ENCODE results near the gene PFDN1. TPM values are rescaled to one million over a fixed set of nuclear protein-coding genes. Genes with fewer than 3 reads are reported as not detected.
"Not testable (repeated sequence)": the region's sequence is repeated elsewhere in the genome, so short reads cannot be mapped to it uniquely, and the experiment has no call there.

The PFDN1 gene
- total RNA-seq, 1 experiment from 2014 or later: 49.8 TPM

GRCh38 chr5:140344683-140345423 is 42.0 kb upstream of the PFDN1 start:
- no peaks in the 10 kb centered on the region for H4K20me1 ChIP-seq (ENCODE audit: insufficient read depth, low read depth, low read length)
- no peak overlapping the region for H3K9ac ChIP-seq (ENCODE audit: low read length)
- H3K27ac ChIP-seq (ENCODE audit: low read length): no peak overlapping the region
- no peaks in the 10 kb centered on the region for H3K27me3 ChIP-seq (ENCODE audit: low read length)
- H3K4me1 ChIP-seq (ENCODE audit: low read length): peaks cover 27% of the 10 kb centered on the region
- no peaks in the 10 kb centered on the region for H3K9me2 ChIP-seq (replicated peaks; ENCODE audit: insufficient read depth, low read length)
- H3K79me2 ChIP-seq (ENCODE audit: low read length): no peaks in the 10 kb centered on the region
- no peaks in the 10 kb centered on the region for H3K36me3 ChIP-seq (ENCODE audit: insufficient read depth, low read length)
- no peak for DNase-seq
- H2AFZ ChIP-seq (ENCODE audit: low read length): no peak overlapping the region
- no peaks in the 10 kb centered on the region for H3K9me3 ChIP-seq (ENCODE audit: low read length)
- H3K4me3 ChIP-seq (ENCODE audit: low read length): no peak overlapping the region
- H3K4me2 ChIP-seq (ENCODE audit: low read depth, low read length, poor library complexity, severe bottlenecking): no peak overlapping the region

- H3K9me2 ChIP-seq (replicated peaks; ENCODE audit: insufficient read depth, low read length); H2AFZ ChIP-seq (ENCODE audit: low read length); H3K4me2 ChIP-seq (ENCODE audit: low read depth, low read length, poor library complexity, severe bottlenecking); H3K4me3 ChIP-seq (ENCODE audit: low read length); H3K9ac ChIP-seq (ENCODE audit: low read length); H3K79me2 ChIP-seq (ENCODE audit: low read length); H3K27ac ChIP-seq (ENCODE audit: low read length); H4K20me1 ChIP-seq (ENCODE audit: insufficient read depth, low read depth, low read length); H3K36me3 ChIP-seq (ENCODE audit: insufficient read depth, low read length); H3K9me3 ChIP-seq (ENCODE audit: low read length); DNase-seq; H3K27me3 ChIP-seq (ENCODE audit: low read length): not testable (repeated sequence)
- peaks cover 27% of the 10 kb centered on the region for H3K4me1 ChIP-seq (ENCODE audit: low read length)
Observed at GRCh38 chr5:140343849-140344248, 40.9 kb upstream of the PFDN1 start.

- Histone ChIP-seq H3K9ac (ENCODE audit: low read length) (no peak overlapping the region), H3K9me2 (replicated peaks; ENCODE audit: insufficient read depth, low read length) (no peaks in the 10 kb centered on the region), H3K9me3 (ENCODE audit: low read length) (no peaks in the 10 kb centered on the region), H3K36me3 (ENCODE audit: insufficient read depth, low read length) (no peaks in the 10 kb centered on the region), H3K4me1 (ENCODE audit: low read length) (peaks cover 27% of the 10 kb centered on the region), H3K27me3 (ENCODE audit: low read length) (no peaks in the 10 kb centered on the region), H3K4me3 (ENCODE audit: low read length) (no peak overlapping the region), H4K20me1 (ENCODE audit: insufficient read depth, low read depth, low read length) (no peaks in the 10 kb centered on the region), H3K79me2 (ENCODE audit: low read length) (no peaks in the 10 kb centered on the region), H2AFZ (ENCODE audit: low read length) (peak overlapping the region; percentile 85; the same call in 1 of the 2 replicates), H3K4me2 (ENCODE audit: low read depth, low read length, poor library complexity, severe bottlenecking) (no peak overlapping the region), H3K27ac (ENCODE audit: low read length) (no peak overlapping the region)
- no peak for DNase-seq
Observed at GRCh38 chr5:140342896-140343295, 40.0 kb upstream of the PFDN1 start.

- Histone ChIP-seq H3K9me2 (replicated peaks; ENCODE audit: insufficient read depth, low read length) (no peaks in the 10 kb centered on the region), H4K20me1 (ENCODE audit: insufficient read depth, low read depth, low read length) (no peaks in the 10 kb centered on the region), H3K27me3 (ENCODE audit: low read length) (no peaks in the 10 kb centered on the region), H3K4me3 (ENCODE audit: low read length) (no peak overlapping the region), H3K79me2 (ENCODE audit: low read length) (no peaks in the 10 kb centered on the region), H3K27ac (ENCODE audit: low read length) (no peak overlapping the region), H3K9me3 (ENCODE audit: low read length) (no peaks in the 10 kb centered on the region), H3K4me1 (ENCODE audit: low read length) (peaks cover 24% of the 10 kb centered on the region), H3K4me2 (ENCODE audit: low read depth, low read length, poor library complexity, severe bottlenecking) (peak overlapping the region; percentile 34), H2AFZ (ENCODE audit: low read length) (peak overlapping the region; percentile 85; the same call in 1 of the 2 replicates), H3K9ac (ENCODE audit: low read length) (no peak overlapping the region), H3K36me3 (ENCODE audit: insufficient read depth, low read length) (no peaks in the 10 kb centered on the region)
- DNase-seq: peak; percentile 71
Observed at GRCh38 chr5:140342287-140342686, 39.4 kb upstream of the PFDN1 start.

GRCh38 chr5:140341591-140341990 is 38.7 kb upstream of the PFDN1 start:
- H3K79me2 ChIP-seq (ENCODE audit: low read length): no peaks in the 10 kb centered on the region
- no peak overlapping the region for H3K9ac ChIP-seq (ENCODE audit: low read length)
- no peaks in the 10 kb centered on the region for H3K9me2 ChIP-seq (replicated peaks; ENCODE audit: insufficient read depth, low read length)
- no peak overlapping the region for H3K4me3 ChIP-seq (ENCODE audit: low read length)
- H4K20me1 ChIP-seq (ENCODE audit: insufficient read depth, low read depth, low read length): no peaks in the 10 kb centered on the region
- DNase-seq: no peak
- no peaks in the 10 kb centered on the region for H3K9me3 ChIP-seq (ENCODE audit: low read length)
- H2AFZ ChIP-seq (ENCODE audit: low read length): no peak overlapping the region
- peaks cover 18% of the 10 kb centered on the region for H3K4me1 ChIP-seq (ENCODE audit: low read length)
- no peak overlapping the region for H3K4me2 ChIP-seq (ENCODE audit: low read depth, low read length, poor library complexity, severe bottlenecking)
- H3K27me3 ChIP-seq (ENCODE audit: low read length): no peaks in the 10 kb centered on the region
- H3K27ac ChIP-seq (ENCODE audit: low read length): no peak overlapping the region
- no peaks in the 10 kb centered on the region for H3K36me3 ChIP-seq (ENCODE audit: insufficient read depth, low read length)

- H4K20me1 ChIP-seq (ENCODE audit: insufficient read depth, low read depth, low read length): no peaks in the 10 kb centered on the region
- no peak overlapping the region for H3K9ac ChIP-seq (ENCODE audit: low read length)
- H3K27ac ChIP-seq (ENCODE audit: low read length): no peak overlapping the region
- no peaks in the 10 kb centered on the region for H3K79me2 ChIP-seq (ENCODE audit: low read length)
- no peak for DNase-seq
- H3K27me3 ChIP-seq (ENCODE audit: low read length): no peaks in the 10 kb centered on the region
- H3K9me3 ChIP-seq (ENCODE audit: low read length): no peaks in the 10 kb centered on the region
- H3K36me3 ChIP-seq (ENCODE audit: insufficient read depth, low read length): no peaks in the 10 kb centered on the region
- no peak overlapping the region for H2AFZ ChIP-seq (ENCODE audit: low read length)
- no peak overlapping the region for H3K4me3 ChIP-seq (ENCODE audit: low read length)
- no peaks in the 10 kb centered on the region for H3K9me2 ChIP-seq (replicated peaks; ENCODE audit: insufficient read depth, low read length)
- H3K4me1 ChIP-seq (ENCODE audit: low read length): peaks cover 15% of the 10 kb centered on the region
- H3K4me2 ChIP-seq (ENCODE audit: low read depth, low read length, poor library complexity, severe bottlenecking): no peak overlapping the region
Observed at GRCh38 chr5:140340605-140341121, 37.8 kb upstream of the PFDN1 start.

- Histone ChIP-seq H3K9ac (ENCODE audit: low read length) (no peak overlapping the region), H3K27ac (ENCODE audit: low read length) (no peak overlapping the region), H3K4me3 (ENCODE audit: low read length) (no peak overlapping the region), H3K27me3 (ENCODE audit: low read length) (no peaks in the 10 kb centered on the region), H2AFZ (ENCODE audit: low read length) (no peak overlapping the region), H3K9me2 (replicated peaks; ENCODE audit: insufficient read depth, low read length) (no peaks in the 10 kb centered on the region), H3K9me3 (ENCODE audit: low read length) (no peaks in the 10 kb centered on the region), H3K79me2 (ENCODE audit: low read length) (no peaks in the 10 kb centered on the region), H3K36me3 (ENCODE audit: insufficient read depth, low read length) (no peaks in the 10 kb centered on the region), H3K4me2 (ENCODE audit: low read depth, low read length, poor library complexity, severe bottlenecking) (no peak overlapping the region), H3K4me1 (ENCODE audit: low read length) (peaks cover 15% of the 10 kb centered on the region), H4K20me1 (ENCODE audit: insufficient read depth, low read depth, low read length) (no peaks in the 10 kb centered on the region)
- DNase-seq: no peak
Observed at GRCh38 chr5:140339636-140340035, 36.7 kb upstream of the PFDN1 start.

- Histone ChIP-seq H3K9me3 (ENCODE audit: low read length) (no peaks in the 10 kb centered on the region), H3K27me3 (ENCODE audit: low read length) (no peaks in the 10 kb centered on the region), H3K9ac (ENCODE audit: low read length) (no peak overlapping the region), H3K27ac (ENCODE audit: low read length) (no peak overlapping the region), H3K9me2 (replicated peaks; ENCODE audit: insufficient read depth, low read length) (no peaks in the 10 kb centered on the region), H3K4me1 (ENCODE audit: low read length) (peaks cover 15% of the 10 kb centered on the region), H2AFZ (ENCODE audit: low read length) (no peak overlapping the region), H3K79me2 (ENCODE audit: low read length) (no peaks in the 10 kb centered on the region), H3K36me3 (ENCODE audit: insufficient read depth, low read length) (no peaks in the 10 kb centered on the region), H4K20me1 (ENCODE audit: insufficient read depth, low read depth, low read length) (no peaks in the 10 kb centered on the region), H3K4me2 (ENCODE audit: low read depth, low read length, poor library complexity, severe bottlenecking) (no peak overlapping the region), H3K4me3 (ENCODE audit: low read length) (no peak overlapping the region)
- no peak for DNase-seq
Observed at GRCh38 chr5:140338908-140339307, 36.0 kb upstream of the PFDN1 start.

All from Karpas-422 (cell line).